Measurements from ENCODE around the gene CCDC187. TPM values are rescaled to one million over a fixed set of nuclear protein-coding genes. Genes with fewer than 3 reads are reported as not detected.

CCDC187 gene
- total and polyA plus RNA-seq, 5 donors: not detected

DNA sequence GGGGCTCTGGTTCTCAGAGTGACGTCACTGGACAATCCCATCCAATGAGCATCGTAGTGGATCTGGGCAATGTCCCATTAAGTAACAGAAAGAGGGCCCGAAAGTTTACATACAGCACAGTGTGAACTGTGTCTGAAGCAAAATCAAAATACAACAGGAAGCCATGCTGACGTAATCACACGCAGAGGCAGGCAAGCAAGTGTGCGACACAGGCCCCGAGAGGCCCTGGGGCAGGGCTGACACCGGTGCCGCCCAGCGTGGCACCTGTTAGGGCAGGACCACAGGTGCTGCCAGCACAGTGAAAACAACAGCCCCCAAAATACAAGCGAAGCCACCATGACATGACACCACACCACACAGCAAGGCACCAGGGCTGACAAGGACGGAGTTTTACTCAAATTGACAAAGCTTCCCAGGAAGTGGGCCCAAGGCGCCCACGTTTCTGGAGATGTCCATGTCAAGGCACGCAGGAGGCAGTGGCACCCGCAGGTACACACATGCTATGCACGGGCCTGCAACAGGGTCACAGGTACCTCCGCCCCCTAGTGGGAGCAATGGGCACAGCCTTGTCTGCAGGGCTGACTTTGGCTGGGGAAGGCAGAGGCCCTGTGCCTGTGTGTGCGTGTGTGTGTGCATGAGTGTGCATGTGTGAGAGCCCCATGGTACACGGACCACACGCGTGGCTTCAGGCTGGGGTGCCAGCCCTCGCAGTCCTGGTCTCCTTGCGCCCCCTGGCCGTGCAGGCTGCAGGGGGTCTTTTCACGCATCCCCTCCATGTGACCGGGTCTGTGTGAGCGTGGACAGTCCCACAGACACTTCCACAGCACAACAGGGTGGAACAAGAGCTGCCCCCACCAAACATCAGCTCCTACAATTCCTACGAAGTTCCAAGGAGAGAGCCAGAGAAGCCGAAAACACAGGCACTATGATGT lies 77.9 kb downstream of the CCDC187 start:
- ATAC-seq (peak; percentile 53 to 72), DNase-seq (peak; percentile 50 to 80 (median 76))
- intact Hi-C loops (cut with DNase I): no loop called here
- no peak overlapping the region for H3K4me3 ChIP-seq (ENCODE audit: low read length)
- WGBS: 77% methylated on average over 30 of the region's 30 CpGs
- H3K9me3 ChIP-seq (ENCODE audit: control insufficient read depth, low read length): no peaks in the 10 kb centered on the region
- H3K27me3 ChIP-seq (ENCODE audit: control insufficient read depth, insufficient read depth): no peaks in the 10 kb centered on the region
- H3K4me1 ChIP-seq (ENCODE audit: control insufficient read depth, insufficient read depth, low read length): no peaks in the 10 kb centered on the region
- no peak overlapping the region for H3K27ac ChIP-seq (ENCODE audit: low read length)

DNA sequence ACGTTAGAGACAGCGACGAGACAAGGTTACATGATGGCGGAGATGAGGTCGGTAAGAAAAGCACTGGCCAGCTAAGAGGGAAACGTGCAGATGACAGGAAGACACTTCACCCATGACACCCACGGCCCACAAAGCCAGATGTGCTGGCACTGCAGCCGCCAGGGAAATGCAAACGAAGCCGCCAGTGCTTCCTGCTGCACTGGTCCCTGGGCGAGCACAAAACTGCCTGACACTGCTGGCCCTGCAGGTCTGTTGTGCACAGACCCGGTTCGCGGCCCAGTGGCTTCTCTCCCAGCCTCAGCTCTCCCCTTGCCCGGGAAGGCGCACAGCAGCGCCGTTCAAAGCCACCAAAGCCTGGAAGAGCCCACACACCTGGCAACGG lies 78.5 kb downstream of the CCDC187 start:
- no peak for ATAC-seq
- no peaks in the 10 kb centered on the region for H3K9me3 ChIP-seq (ENCODE audit: control insufficient read depth, low read length)
- H3K4me1 ChIP-seq (ENCODE audit: control insufficient read depth, insufficient read depth, low read length): no peaks in the 10 kb centered on the region
- no peak overlapping the region for H3K4me3 ChIP-seq (ENCODE audit: low read length)
- intact Hi-C loops (cut with DNase I): no loop called here
- H3K27ac ChIP-seq (ENCODE audit: low read length): no peak overlapping the region
- WGBS: 89% methylated on average over 19 of the region's 19 CpGs
- H3K27me3 ChIP-seq (ENCODE audit: control insufficient read depth, insufficient read depth): no peaks in the 10 kb centered on the region
- DNase-seq: peak in 2 of 3 donors; percentile 11 to 35

DNA sequence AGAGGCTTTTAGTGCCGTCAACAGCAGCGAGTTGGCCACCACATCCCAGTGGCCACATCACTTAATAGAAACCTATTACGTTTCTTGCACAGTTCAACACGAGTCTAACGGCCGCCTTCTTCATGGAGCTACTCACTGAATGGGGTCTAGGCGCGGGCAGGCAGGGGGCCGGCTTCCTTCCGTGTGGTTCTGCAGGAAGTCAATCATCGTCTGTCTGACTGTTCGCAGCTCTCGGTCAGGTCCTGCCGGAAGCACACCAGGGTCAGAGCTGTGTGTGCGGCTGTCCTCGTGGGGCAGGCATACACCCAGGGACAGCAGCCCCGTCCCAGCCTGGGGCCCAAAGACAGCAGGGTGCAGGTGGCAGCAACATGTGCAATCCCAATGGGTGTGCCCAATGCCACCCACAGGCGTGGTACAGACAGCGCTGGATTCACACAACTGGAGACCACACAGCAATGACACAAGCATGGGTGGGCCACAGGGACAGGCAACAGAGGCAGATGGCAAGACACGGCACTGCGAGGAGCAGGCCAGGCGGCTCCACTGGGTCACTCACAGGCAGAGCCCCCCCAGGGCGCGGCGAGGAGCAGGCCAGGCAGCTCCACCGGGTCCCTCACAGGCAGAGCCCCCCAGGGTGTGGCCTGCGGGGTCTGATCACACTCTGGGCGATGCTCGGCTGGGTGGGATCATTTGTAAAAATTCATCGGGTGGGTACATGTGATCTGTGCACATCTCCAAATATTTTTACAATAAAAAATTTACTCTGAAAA lies 79.8 kb downstream of the CCDC187 start:
- intact Hi-C loops (cut with DNase I): no loop called here
- peak in 2 of 3 donors; percentile 30 to 34 for DNase-seq
- ATAC-seq: no peak
- H3K27ac ChIP-seq (ENCODE audit: low read length): no peak overlapping the region
- 92% methylated on average over 30 of the region's 30 CpGs for WGBS
- no peak overlapping the region for H3K4me3 ChIP-seq (ENCODE audit: low read length)
- H3K4me1 ChIP-seq (ENCODE audit: control insufficient read depth, insufficient read depth, low read length): no peaks in the 10 kb centered on the region
- H3K27me3 ChIP-seq (ENCODE audit: control insufficient read depth, insufficient read depth): no peaks in the 10 kb centered on the region
- no peaks in the 10 kb centered on the region for H3K9me3 ChIP-seq (ENCODE audit: control insufficient read depth, low read length)

DNA sequence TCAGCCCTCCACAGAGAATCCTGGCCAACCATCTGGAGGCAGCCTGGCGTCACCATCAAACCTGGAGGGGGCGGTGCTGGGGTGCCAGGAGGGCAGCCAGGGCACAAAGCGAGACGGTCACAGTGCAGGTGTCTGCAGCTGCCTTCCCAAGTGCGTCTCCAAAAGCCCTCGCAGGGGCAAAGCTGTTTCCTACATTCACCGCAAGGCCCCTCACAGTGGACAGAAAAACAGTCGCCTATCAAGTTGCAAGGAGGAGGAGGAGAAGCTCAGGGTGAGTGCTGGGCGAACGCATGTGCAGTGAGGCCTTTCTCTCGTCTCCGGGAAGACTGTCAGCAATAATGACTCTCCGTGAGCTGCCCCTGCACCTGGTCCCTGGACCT lies 81.0 kb downstream of the CCDC187 start:
- Histone ChIP-seq H3K9me3 (ENCODE audit: control insufficient read depth, low read length) (no peaks in the 10 kb centered on the region), H3K27me3 (ENCODE audit: control insufficient read depth, insufficient read depth) (no peaks in the 10 kb centered on the region), H3K27ac (ENCODE audit: low read length) (no peak overlapping the region), H3K4me1 (ENCODE audit: control insufficient read depth, insufficient read depth, low read length) (no peaks in the 10 kb centered on the region), H3K4me3 (ENCODE audit: low read length) (no peak overlapping the region)
- ATAC-seq (no peak), DNase-seq (peak in 1 of 3 donors; percentile 43)
- intact Hi-C loops (cut with DNase I): no loop called here
- WGBS: 92% methylated on average over 13 of the region's 13 CpGs

DNA sequence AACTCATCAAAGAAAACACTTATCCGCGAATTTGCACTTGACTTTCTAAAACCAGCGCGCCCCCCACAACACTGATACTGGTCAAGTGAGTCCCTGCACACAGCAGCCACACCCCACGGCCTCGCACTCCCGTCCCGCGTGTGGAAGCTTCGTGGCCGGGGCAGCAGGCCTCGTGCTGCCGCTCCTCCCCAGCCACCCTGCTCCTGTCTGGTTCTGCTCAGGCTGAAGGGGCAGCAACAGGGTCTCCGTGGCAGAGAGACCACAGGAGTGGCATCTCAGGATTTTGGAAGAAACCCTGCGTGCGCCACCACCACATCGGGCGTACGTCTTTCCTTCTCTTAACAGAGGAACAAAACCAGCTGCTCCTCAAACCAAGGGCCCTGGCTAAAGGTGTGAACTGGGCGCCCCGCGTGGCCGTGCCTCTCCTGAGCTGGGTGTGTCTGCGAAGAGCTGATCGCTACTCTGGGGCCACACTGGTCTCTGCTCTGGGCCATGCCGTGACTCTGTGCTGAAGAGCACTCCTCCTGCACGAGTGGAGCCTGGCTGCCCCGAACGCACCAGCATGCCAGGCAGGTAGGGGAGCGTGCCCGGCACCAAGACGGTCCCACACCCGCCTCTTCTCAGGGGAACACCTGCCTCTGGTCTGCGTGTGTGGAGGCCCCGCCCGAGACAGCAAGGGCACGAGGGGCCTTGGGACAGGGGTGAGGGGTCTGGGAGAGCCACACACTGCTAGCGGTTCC lies 81.6 kb downstream of the CCDC187 start:
- no peaks in the 10 kb centered on the region for H3K27me3 ChIP-seq (ENCODE audit: control insufficient read depth, insufficient read depth)
- 96% methylated on average over 38 of the region's 38 CpGs for WGBS
- no peak for ATAC-seq
- peak in 2 of 3 donors; percentile 14 to 46 for DNase-seq
- H3K27ac ChIP-seq (ENCODE audit: low read length): no peak overlapping the region
- H3K4me1 ChIP-seq (ENCODE audit: control insufficient read depth, insufficient read depth, low read length): no peaks in the 10 kb centered on the region
- no peak overlapping the region for H3K4me3 ChIP-seq (ENCODE audit: low read length)
- intact Hi-C loops (cut with DNase I): no loop called here
- H3K9me3 ChIP-seq (ENCODE audit: control insufficient read depth, low read length): no peaks in the 10 kb centered on the region

DNA sequence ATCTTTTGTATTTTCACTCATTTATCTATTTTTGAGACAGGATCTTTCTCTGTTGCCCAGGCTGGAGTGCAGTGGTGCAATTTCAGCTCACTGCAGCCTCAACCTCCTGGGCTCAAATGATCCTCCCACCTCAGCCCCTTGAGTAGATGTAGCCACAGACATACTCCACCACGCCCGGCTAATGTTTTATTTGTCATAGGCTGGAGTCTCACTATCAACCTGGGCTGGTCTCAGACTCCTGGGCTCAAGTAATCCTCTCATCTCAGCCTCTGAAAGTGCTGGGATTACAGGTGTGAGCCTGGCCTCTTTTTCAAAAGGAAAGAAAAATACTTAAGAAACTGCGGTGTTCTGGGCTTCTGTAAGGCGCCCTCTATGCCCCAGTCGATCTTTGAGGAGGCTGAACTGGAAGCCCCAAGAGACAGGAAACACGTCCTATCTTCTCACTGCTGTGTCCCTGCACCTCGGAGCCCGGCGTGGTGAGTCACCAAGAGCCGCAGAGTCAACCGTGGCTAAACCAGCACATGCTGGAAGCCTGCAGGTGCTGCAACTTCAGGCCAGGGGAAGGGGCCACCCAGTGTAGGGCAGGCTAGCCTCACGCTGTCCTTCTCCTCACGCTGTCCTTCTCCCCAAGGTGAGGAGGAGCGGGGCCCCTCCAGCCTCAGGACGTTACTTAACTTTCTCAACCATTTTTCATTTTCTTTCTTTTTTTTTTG lies 83.7 kb downstream of the CCDC187 start:
- Histone ChIP-seq H3K9me3 (ENCODE audit: control insufficient read depth, low read length) (no peaks in the 10 kb centered on the region), H3K4me3 (ENCODE audit: low read length) (no peak overlapping the region), H3K27me3 (ENCODE audit: control insufficient read depth, insufficient read depth) (no peaks in the 10 kb centered on the region), H3K27ac (ENCODE audit: low read length) (no peak overlapping the region), H3K4me1 (ENCODE audit: control insufficient read depth, insufficient read depth, low read length) (no peaks in the 10 kb centered on the region)
- intact Hi-C loops (cut with DNase I): no loop called here
- ATAC-seq (no peak), DNase-seq (peak in 1 of 3 donors; percentile 7)
- WGBS: 83% methylated on average over 15 of the region's 15 CpGs

DNA sequence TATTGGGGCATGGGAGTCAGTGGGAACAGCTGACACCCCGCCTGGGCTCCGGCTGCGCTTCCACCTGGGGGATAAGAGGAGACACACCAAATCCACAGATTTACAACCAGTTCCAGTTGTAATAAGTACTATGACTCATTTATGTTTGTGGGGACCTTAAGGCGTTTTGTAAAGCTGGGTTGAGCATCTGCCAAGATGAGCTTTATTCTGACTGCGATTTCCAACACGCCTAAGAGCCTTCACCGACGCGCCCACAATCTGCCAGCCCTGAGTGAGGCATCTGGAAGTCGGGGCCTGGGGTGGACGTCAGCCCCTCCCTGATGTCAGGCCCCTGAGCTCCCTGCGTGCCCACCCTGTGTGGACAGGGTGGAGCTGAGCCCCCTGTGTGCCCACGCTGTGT lies 84.6 kb downstream of the CCDC187 start:
- Histone ChIP-seq H3K27ac (ENCODE audit: low read length) (no peak overlapping the region), H3K27me3 (ENCODE audit: control insufficient read depth, insufficient read depth) (no peaks in the 10 kb centered on the region), H3K4me1 (ENCODE audit: control insufficient read depth, insufficient read depth, low read length) (no peaks in the 10 kb centered on the region), H3K9me3 (ENCODE audit: control insufficient read depth, low read length) (no peaks in the 10 kb centered on the region), H3K4me3 (ENCODE audit: low read length) (no peak overlapping the region)
- ATAC-seq: no peak
- DNase-seq: no peak
- intact Hi-C loops (cut with DNase I): no loop called here
- 92% methylated on average over 13 of the region's 13 CpGs for WGBS

DNA sequence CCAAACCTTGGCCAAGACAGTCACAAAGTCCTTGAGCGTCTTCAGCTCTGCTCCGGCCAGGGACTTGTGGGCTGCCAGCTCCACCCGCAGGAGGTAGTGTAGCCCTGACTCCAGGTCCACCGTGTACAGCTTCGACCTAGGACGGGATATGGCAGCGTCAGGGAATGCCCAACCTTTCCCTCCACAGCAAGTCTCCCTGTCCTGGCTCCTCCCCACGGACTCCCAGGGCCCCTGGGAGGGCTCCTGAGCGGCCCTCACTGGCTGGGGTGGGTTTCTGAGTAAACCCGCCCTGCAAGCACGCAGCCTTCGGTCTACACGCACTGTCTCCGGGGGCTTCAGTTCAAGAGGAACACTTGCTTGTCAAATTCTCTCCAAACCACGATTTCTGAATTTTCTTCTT lies 85.2 kb downstream of the CCDC187 start:
- Histone ChIP-seq H3K27ac (ENCODE audit: low read length) (no peak overlapping the region), H3K4me3 (ENCODE audit: low read length) (no peak overlapping the region), H3K9me3 (ENCODE audit: control insufficient read depth, low read length) (no peaks in the 10 kb centered on the region), H3K4me1 (ENCODE audit: control insufficient read depth, insufficient read depth, low read length) (no peaks in the 10 kb centered on the region), H3K27me3 (ENCODE audit: control insufficient read depth, insufficient read depth) (no peaks in the 10 kb centered on the region)
- intact Hi-C loops (cut with DNase I): no loop called here
- ATAC-seq (no peak), DNase-seq (no peak)
- WGBS: 88% methylated on average over 15 of the region's 15 CpGs

DNA sequence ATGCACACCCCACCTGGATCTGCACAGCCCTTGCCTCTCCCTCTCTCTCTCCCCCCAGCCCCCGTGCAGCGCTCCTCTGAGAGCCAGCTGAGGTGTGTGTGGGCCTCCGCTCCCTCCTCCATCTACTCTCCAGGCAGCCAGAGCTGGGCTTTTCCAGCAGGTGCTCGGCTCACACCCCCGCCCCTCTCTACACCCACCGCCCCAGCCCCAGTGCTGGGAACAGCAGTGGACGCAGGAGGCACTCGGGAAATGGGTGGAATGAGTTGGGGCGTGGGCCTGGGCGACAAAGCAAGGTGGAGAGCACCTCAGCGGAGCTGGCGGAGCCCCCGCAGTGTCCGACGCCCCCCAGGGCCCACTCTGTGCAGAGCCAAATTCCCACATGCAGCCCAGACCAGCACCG lies 85.6 kb downstream of the CCDC187 start:
- no peak for DNase-seq
- no peak overlapping the region for H3K27ac ChIP-seq (ENCODE audit: low read length)
- no peaks in the 10 kb centered on the region for H3K4me1 ChIP-seq (ENCODE audit: control insufficient read depth, insufficient read depth, low read length)
- intact Hi-C loops (cut with DNase I): no loop called here
- WGBS: 91% methylated on average over 16 of the region's 16 CpGs
- H3K4me3 ChIP-seq (ENCODE audit: low read length): no peak overlapping the region
- ATAC-seq: peak in 1 of 2 donors; percentile 12
- H3K9me3 ChIP-seq (ENCODE audit: control insufficient read depth, low read length): no peaks in the 10 kb centered on the region
- no peaks in the 10 kb centered on the region for H3K27me3 ChIP-seq (ENCODE audit: control insufficient read depth, insufficient read depth)

DNA sequence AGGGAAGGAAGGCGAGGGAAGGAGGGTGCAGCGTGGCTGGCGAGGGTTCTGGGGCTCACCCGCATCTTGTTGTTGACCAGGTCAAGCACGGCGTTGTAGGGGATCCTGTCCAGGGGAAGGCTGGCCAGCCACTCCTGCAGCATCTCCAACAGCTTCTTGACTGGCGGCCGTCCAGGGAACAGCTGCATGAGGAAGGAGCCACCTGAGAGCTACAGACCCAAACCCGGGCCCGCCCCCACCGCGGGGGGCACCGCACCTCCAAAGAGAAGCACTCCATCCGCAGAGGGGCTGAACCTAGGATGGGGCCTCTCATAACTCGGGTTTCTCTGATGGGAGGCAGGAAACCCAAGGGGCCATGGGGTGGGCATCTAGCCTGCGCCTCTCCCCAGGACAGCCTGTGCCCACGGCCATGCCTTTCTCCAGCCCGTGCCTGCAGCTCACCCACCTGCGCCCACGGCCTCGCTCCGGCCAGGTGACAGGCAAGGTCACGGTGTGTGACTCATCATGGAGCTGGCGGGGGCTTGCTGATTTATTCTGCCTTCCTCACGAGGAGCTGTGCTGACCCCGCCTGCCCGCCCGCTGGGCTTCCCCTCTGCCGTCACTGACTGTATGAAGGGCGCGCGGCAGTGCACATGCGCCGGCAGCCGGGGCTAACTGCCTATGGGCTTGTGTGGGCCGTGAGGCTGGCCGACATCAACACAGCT lies 87.2 kb downstream of the CCDC187 start:
- Histone ChIP-seq H3K4me1 (ENCODE audit: control insufficient read depth, insufficient read depth, low read length) (no peaks in the 10 kb centered on the region), H3K9me3 (ENCODE audit: control insufficient read depth, low read length) (no peaks in the 10 kb centered on the region), H3K4me3 (ENCODE audit: low read length) (no peak overlapping the region), H3K27me3 (ENCODE audit: control insufficient read depth, insufficient read depth) (no peaks in the 10 kb centered on the region), H3K27ac (ENCODE audit: low read length) (no peak overlapping the region)
- DNase-seq (no peak), ATAC-seq (no peak)
- intact Hi-C loops (cut with DNase I): no loop called here
- WGBS: 91% methylated on average over 37 of the region's 37 CpGs
